ENCODE results near the gene SRPK1. TPM values are rescaled to one million over a fixed set of nuclear protein-coding genes. Genes with fewer than 3 reads are reported as not detected.

Gene SRPK1
- total RNA-seq, 1 donor from 2014 or later, result 74.3 TPM

DNA sequence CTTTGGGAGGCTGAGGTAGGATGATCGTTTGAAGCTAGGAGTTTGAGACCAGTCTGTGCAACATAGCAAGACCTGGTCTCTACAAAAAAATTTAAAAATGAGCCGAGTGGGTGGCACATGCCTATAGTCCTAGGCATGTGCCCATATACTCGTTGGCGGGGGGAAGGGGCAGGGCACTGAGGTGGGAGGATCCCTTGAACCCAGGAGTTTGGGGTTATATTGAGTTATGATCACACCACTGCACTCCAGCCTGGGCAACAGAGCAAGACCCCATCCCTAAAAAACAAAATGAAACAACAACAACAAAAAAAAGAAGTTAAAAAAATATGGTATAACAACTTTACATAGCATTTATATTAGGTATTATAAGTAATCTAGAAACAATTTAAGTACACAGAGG, 67.9 kb downstream of the SRPK1 start:
- Mint-ChIP-seq H3K27me3 (no peaks in the 10 kb centered on the region), H3K4me3 (ENCODE audit: low read depth) (no peak overlapping the region), H3K4me1 (ENCODE audit: low read depth) (no peaks in the 10 kb centered on the region), H3K9me3 (ENCODE audit: low read depth) (peaks cover 8% of the 10 kb centered on the region), H3K36me3 (ENCODE audit: insufficient read depth) (peaks cover 47% of the 10 kb centered on the region), H3K27ac (no peak overlapping the region)
- DNase-seq (ENCODE audit: low spot score, unreplicated experiment), result no peak
- TF ChIP-seq, protein P1, sequence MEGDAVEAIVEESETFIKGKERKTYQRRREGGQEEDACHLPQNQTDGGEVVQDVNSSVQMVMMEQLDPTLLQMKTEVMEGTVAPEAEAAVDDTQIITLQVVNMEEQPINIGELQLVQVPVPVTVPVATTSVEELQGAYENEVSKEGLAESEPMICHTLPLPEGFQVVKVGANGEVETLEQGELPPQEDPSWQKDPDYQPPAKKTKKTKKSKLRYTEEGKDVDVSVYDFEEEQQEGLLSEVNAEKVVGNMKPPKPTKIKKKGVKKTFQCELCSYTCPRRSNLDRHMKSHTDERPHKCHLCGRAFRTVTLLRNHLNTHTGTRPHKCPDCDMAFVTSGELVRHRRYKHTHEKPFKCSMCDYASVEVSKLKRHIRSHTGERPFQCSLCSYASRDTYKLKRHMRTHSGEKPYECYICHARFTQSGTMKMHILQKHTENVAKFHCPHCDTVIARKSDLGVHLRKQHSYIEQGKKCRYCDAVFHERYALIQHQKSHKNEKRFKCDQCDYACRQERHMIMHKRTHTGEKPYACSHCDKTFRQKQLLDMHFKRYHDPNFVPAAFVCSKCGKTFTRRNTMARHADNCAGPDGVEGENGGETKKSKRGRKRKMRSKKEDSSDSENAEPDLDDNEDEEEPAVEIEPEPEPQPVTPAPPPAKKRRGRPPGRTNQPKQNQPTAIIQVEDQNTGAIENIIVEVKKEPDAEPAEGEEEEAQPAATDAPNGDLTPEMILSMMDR (IDR thresholded peaks at IDR 0.05; ENCODE audit: unreplicated experiment), result no peak

DNA sequence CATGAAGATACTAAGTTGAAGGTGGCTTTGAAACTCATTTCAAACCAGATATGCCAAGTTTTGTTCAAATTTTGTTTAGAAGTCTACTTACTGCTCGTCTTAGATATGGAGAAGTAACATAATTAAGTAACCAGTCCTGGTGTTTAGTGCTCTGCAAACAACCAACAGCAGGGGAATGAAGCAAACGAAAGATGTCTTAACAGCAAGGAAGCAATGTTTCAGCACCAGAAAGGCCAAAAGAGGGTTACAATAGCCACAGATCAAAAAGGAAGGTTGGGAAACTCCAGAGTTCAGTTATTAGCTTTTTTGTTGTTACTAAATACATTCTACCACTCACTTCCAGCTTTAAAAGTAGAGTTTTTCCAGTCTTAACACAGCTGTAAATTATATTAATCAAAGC, 70.7 kb downstream of the SRPK1 start:
- Mint-ChIP-seq H3K4me3 (ENCODE audit: low read depth) (no peak overlapping the region), H3K27ac (no peak overlapping the region), H3K4me1 (ENCODE audit: low read depth) (no peaks in the 10 kb centered on the region), H3K9me3 (ENCODE audit: low read depth) (peaks cover 8% of the 10 kb centered on the region), H3K27me3 (no peaks in the 10 kb centered on the region), H3K36me3 (ENCODE audit: insufficient read depth) (peaks cover 44% of the 10 kb centered on the region)
- no peak for DNase-seq (ENCODE audit: low spot score, unreplicated experiment)
- TF ChIP-seq, protein P1 (IDR thresholded peaks at IDR 0.05; ENCODE audit: unreplicated experiment), result no peak

DNA sequence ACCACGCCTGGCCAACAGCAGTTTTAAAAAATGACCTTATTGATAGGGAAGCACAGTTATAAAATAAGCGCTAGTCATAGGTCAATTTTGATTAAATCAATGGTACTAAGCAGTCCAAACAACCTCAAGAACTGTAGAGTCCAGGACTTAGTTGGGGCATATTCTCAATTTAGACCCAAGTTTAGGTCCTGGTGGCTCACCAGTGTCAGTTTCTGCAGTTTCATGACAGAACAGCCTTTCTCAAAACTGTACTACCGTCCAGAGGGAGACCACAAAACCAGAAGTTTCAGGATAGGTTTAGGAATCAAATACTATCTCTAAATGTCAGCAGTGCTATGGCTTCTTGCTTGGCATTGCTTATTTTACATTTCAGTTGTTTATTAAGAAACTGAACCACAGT, 76.6 kb downstream of the SRPK1 start:
- Mint-ChIP-seq H3K27me3 (no peaks in the 10 kb centered on the region), H3K9me3 (ENCODE audit: low read depth) (peaks cover 8% of the 10 kb centered on the region), H3K36me3 (ENCODE audit: insufficient read depth) (peaks cover 37% of the 10 kb centered on the region), H3K27ac (no peak overlapping the region), H3K4me1 (ENCODE audit: low read depth) (no peaks in the 10 kb centered on the region), H3K4me3 (ENCODE audit: low read depth) (no peak overlapping the region)
- TF ChIP-seq, protein P1 (IDR thresholded peaks at IDR 0.05; ENCODE audit: unreplicated experiment), result no peak
- DNase-seq (ENCODE audit: low spot score, unreplicated experiment), result no peak

DNA sequence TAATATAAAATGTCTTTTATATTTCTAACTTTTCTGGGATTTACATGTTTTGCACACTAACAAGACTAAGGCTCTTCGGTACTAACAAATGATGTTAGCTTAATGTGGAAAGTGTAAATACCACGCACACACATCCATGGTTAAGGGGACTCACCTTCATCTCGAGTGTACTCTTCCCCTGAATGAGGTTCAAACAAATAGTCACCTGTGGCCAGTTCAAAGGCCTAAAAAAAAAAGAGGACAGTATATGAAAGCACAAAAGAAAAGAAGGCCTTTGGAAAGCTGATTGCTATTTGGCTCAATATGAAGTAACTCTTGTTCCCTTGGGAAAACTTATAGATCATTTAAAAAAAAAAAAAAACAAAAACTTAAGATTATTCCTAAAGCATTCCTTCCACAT, 78.5 kb downstream of the SRPK1 start:
- no peak for DNase-seq (ENCODE audit: low spot score, unreplicated experiment)
- Mint-ChIP-seq H3K36me3 (ENCODE audit: insufficient read depth) (peaks cover 29% of the 10 kb centered on the region), H3K27ac (no peak overlapping the region), H3K4me3 (ENCODE audit: low read depth) (no peak overlapping the region), H3K27me3 (no peaks in the 10 kb centered on the region), H3K9me3 (ENCODE audit: low read depth) (no peaks in the 10 kb centered on the region), H3K4me1 (ENCODE audit: low read depth) (no peaks in the 10 kb centered on the region)
- TF ChIP-seq, protein P1 (IDR thresholded peaks at IDR 0.05; ENCODE audit: unreplicated experiment), result no peak

DNA sequence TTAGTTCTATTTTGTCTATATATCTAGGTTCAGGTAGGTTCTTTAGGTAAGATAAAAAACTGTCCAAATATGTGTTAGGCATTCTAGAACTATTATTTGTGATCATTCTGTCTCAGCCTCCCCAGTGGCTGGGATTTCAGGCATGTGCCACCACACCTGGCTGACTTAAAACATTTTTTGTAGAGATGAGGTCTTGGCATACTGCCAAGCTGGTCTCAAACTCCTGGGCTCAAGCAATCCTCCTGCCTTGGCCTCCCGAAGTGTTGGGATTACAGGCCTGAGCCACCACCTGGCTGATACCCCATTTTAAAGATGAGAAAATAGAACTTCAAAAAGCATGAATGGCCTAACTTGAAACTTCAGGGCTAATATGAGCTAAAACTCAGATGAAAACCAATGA, 81.9 kb downstream of the SRPK1 start:
- H3K36me3 Mint-ChIP-seq (ENCODE audit: insufficient read depth), result peaks cover 27% of the 10 kb centered on the region
- DNase-seq (ENCODE audit: low spot score, unreplicated experiment), result no peak

More for the DNA sequence above, 81.9 kb downstream of the SRPK1 start:
- Mint-ChIP-seq H3K27me3 (no peaks in the 10 kb centered on the region), H3K4me3 (ENCODE audit: low read depth) (no peak overlapping the region), H3K27ac (no peak overlapping the region), H3K4me1 (ENCODE audit: low read depth) (no peaks in the 10 kb centered on the region), H3K9me3 (ENCODE audit: low read depth) (no peaks in the 10 kb centered on the region)
- TF ChIP-seq, protein P1 (IDR thresholded peaks at IDR 0.05; ENCODE audit: unreplicated experiment), result no peak

Measured in progenitor cell of endocrine pancreas (in vitro differentiated cells).